Panc1 (cell line): ENCODE measurements around the gene TNRC6B.

Experiments used
- POLR2AphosphoS5 ChIP-seq: IDR thresholded peaks from 2 replicates; pipeline ENCODE4 v1.6.1; 2012; ENCODE audit warnings: mild to moderate bottlenecking, low read depth, low read length, moderate library complexity
- TF ChIP-seq, protein P1 (sequence below): fragments of 450-650 bp; IDR thresholded peaks from 2 replicates; pipeline ENCODE4 v1.5.1; 2017; ENCODE audit warnings: mild to moderate bottlenecking

DNA sequence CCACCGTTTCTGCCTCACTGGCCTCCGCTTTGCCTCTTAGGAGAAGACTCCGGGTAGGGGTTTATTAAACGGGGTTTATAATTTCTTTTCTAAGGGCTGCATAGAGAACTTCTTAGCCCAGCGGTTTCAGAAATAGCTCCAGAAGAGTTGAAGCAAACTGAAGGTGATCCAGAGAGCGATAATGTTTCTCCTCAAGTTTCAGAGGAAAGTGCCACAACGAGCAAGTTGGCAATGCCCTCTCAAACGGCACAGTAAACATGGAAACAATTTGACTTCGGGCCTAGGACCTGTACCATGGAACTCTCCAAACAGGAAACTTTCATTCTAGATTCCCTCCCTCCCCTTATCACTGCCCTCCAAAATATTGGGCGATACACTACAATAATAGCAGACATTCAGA, 169.6 kb downstream of the TNRC6B start:
- no peak for TF ChIP-seq POLR2AphosphoS5
- TF ChIP-seq, protein P1, sequence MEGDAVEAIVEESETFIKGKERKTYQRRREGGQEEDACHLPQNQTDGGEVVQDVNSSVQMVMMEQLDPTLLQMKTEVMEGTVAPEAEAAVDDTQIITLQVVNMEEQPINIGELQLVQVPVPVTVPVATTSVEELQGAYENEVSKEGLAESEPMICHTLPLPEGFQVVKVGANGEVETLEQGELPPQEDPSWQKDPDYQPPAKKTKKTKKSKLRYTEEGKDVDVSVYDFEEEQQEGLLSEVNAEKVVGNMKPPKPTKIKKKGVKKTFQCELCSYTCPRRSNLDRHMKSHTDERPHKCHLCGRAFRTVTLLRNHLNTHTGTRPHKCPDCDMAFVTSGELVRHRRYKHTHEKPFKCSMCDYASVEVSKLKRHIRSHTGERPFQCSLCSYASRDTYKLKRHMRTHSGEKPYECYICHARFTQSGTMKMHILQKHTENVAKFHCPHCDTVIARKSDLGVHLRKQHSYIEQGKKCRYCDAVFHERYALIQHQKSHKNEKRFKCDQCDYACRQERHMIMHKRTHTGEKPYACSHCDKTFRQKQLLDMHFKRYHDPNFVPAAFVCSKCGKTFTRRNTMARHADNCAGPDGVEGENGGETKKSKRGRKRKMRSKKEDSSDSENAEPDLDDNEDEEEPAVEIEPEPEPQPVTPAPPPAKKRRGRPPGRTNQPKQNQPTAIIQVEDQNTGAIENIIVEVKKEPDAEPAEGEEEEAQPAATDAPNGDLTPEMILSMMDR = no peak
